ENCODE data around the gene FIGNL2.

FIGNL2 gene

GRCh38 chr12:51873251-51873994 lies 24.9 kb upstream of the FIGNL2 start:
- no peak for DNase-seq

DNA sequence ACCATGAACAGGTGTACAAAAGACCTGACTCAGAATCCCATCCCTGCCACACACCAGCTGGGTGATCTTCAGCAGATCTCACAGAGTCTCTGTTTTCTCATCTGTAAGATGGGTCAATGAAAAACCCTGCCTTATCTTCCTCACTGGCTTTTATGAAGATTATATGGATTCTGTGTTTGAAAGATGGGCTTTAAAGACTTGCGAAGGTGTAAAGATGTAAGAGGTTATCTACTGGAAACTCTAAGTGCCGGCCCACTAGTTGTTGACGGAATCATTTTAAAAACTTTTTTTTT lies 24.1 kb upstream of the FIGNL2 start:
- no peak for DNase-seq

DNA sequence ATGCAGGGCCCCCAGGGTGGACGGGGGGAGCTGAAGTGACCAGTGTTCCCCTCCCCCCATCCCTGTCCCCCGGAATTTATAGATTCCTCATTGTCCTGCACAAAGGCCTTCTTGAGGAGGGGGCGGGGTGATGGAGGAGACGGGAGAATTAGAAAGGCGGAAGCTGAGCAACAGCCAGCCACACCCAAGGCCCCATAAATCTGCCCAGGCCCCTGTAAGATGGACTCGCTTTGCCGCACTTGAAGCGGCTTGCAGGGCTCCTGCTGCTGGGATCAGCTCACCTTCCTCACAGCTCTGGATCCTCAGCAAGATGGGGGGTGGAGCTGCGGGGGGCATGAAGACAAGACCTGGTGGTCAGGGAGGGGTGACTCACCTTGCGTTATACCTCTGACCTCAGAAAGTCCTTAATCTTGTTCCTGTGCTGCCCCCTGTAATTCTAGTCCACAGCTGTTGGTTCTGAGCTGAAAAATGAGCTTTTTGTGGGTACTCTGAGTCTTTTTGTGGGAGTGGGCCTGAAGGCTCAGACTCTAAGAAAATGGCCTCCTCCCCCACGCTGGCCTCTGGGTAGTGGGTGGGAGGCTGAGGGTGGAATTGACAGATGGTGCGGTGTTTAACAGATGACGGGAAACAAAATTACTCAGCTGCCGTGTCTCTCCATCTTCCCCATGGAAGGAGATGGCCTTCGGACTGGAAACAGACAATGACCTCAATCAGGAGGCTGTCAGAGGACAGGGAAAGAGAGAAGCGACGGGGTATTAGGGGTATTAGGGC lies 23.6 kb upstream of the FIGNL2 start:
- DNase-seq = no peak

- DNase-seq = no peak
Observed at GRCh38 chr12:51871126-51871525, 22.6 kb upstream of the FIGNL2 start.

DNA sequence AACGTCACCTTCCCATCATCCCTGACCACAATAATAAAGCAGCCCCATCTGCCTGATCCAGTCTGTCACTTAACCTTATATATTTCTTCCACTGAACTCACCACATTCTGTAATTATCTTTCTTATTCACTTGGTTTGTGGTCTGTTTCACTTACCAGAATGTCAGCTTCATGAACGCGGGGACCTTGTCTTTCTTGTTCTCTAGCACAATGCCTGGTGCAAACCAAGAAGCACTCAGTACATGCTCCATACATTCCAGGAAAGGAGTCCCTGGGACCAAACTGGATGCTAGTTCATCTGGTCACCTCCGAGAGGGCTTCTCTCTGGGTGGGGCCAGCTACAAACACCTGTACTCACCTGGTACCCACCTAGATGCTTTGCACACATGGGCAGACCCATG lies 22.0 kb upstream of the FIGNL2 start:
- no peak for DNase-seq

DNA sequence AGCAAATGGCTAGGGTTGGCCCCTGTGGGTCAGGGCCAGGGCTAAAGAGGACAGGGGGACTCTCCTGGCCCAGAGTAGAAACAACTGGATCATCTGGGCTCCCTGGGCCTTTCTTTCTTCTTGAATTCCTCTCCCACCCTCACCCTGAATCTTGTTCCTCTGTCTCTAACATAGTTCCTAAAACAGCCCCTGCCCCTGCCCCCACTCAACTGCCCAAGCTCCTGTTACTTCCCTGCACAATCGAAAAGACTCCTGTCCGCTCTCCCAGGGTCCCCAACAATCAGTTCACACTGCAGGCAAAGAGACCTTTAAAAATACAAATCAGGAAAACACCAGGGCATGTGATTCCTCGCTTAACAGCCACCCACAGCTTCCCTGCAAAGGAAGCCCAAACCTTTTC lies 21.4 kb upstream of the FIGNL2 start:
- DNase-seq = no peak

DNA sequence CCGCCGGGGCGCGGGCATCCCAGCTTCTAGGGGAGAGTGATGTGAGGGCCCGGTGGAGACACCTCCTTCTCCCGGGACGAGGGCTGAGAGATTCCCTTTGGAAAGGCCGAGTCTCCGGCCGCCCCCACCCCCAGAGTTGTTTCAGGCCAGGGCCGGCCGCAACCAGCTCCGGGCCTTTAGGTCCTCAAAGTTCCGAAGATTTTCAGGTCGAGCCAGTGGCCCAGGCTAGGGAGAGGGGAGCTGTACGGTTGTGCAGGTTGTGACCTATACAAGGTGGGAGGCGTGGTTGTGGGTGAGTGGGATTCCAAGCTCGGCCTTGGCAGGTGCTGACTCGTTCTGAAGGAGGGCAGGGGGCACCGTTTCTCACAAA lies 21.0 kb upstream of the FIGNL2 start:
- peak; percentile 35 for DNase-seq

DNA sequence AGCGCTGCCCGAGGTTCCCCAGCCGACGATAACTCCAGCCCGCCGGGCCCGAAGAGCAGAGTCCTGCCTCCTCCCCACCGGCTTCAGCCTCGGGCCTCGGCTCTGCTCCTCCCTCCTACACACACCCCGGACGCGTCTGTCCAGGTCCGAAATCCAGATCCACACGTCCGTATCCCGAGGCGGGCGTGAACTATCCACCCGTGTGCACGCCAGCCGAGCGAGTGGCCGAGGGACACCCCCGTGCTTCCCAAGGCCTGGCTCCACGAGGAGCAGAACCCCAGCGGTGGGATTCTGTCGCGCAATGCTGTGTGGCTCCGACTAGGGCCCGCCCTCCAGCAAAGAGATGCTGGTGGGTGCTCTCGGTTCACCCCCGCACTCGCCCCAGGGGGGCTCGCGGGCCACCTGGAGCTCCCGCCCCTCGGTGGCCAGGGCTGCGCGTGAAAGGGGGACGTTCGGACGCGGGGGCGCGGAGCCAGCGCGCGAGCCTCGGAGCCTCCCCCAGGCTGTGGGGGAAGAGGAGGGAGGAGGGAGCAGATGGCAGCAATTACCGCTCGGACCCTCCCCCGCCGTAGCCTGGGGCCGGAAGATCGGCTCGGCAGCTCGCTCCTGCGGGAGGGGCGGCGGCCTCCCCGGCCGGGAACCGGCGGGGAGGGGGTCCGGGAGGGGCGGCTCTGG lies 20.4 kb upstream of the FIGNL2 start:
- peak; percentile 60 for DNase-seq

- no peak for DNase-seq
Observed at GRCh38 chr12:51867796-51868428, 19.4 kb upstream of the FIGNL2 start.

- no peak for DNase-seq
Observed at GRCh38 chr12:51867371-51867770, 18.9 kb upstream of the FIGNL2 start.

- DNase-seq = peak; percentile 50
Observed at GRCh38 chr12:51866762-51867161, 18.2 kb upstream of the FIGNL2 start.

DNA sequence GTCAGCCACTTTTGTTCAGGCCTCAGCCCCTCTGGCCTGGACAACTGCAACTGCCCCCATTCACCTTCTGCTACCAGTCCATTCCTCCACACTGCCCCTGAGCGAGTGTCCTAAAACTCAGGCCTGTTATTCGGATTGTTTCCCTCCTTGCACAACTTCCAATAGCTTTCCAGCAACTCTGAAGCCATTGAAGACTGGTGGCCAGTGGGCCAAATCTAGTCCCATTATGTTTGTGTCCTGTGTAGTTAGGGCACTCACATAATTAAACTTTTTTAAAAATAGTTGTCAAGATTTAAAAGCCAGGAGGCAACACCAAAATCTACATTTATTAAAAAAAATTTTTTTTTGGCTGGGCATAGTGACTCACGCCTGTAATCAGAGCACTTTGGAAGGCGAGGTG lies 17.8 kb upstream of the FIGNL2 start:
- no peak for DNase-seq

DNA sequence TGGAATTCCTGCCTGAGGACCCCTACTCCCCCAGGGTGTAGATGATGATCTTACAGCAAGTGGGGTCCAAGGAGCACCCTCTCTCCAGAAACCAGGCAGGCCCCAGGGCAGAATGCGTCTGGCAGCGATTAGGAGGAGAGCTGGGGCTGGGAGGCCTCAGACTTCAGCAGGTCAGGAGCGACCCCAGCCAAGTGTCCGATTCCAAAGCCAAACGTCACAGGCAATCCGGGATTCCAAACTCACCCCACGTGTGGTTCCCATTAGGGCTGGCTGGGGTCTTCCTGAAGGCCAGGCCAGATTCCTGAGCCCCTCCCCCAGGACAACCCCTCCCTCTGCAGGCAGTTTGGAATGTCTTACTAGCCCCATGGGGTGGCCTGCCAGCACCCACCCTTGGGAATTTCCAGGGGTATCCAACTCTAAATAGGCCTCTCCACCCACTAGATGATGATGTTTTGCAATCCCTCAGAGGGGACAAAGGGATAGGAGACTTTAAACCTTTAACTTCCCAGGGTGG lies 17.3 kb upstream of the FIGNL2 start:
- no peak for DNase-seq

DNA sequence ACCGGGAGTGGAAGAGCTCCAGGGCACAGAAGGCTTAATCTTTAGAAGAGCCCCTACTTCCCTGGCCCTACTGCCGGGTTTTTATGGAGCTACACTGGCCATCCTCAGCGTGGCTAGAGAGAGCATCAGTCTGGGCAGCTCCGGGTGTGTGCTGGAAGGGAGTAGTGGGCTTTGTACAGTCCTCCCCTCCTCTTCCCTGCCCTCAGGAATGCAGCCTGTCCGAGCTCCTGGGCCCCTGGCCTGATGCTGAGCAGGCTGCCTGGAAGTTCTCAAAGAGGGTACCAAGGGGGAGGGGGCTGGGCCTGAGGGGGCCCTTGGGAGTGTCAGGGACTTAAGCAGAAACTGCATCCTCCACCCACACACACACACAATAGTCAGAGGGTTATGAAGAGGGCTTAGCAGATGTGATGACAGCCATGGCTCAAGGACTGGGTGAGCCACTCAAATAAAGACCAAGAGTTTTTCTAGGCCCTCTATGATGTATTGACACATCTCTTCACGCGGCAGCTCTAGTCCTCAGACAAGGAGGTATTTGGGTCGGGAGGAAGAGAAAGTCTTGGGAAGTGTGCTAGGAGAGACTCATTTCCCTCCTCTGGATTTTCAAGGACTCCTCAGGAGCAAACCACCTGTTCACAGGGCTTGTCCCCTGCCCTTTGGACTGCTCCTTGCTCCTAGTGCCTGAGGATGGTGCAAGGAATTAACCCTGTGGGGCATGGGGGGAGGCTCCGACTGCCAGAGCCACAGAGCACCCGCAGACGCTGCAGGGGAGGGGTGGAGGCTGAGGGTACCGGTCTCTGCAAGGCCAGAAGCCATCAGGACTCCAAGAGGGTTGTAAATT lies 16.5 kb upstream of the FIGNL2 start:
- peak; percentile 29 for DNase-seq

DNA sequence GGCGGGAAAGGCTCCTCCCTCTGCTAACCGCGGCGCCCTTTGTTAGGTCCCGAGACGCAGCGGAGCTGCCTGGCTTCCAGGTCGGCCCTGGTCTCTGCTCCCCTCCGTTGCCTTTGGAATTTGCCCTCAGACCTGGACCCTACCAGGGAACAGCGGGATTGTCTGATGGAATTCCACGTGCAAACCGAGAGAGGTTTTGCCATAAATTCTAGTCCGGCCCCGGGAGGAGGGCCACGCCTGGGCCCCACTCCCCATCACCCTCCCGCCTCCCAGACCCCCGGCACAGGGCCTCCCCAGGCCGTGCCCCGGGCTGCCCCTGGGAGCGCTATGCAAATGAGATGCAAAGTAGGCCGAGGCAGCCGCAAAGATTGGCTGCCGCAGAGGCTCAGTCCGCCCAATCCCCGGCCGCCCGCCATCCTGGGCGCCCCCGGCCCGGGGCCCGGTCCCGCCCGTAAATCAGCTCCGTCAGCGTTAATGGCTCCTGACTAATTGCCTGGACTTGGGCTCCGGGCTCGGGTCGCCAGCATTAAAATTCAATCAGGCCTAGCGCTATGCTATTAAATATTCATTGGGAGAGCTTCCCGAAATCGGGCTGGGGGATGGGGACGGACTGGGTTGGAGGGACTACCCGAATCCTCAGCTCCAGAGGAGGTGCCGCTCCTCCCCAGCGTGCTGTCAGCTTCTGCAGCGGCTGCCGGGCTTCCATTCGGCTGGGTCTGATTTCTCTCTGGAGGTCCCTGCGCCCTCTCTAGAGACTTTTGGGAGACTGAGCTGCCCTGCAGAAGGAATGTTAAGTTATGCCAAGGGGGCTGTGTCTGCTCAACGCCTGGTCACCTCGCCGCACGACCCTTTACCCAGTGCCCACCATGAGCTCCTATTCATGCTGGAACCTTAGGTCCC lies 15.7 kb upstream of the FIGNL2 start:
- peak; percentile 71 for DNase-seq

DNA sequence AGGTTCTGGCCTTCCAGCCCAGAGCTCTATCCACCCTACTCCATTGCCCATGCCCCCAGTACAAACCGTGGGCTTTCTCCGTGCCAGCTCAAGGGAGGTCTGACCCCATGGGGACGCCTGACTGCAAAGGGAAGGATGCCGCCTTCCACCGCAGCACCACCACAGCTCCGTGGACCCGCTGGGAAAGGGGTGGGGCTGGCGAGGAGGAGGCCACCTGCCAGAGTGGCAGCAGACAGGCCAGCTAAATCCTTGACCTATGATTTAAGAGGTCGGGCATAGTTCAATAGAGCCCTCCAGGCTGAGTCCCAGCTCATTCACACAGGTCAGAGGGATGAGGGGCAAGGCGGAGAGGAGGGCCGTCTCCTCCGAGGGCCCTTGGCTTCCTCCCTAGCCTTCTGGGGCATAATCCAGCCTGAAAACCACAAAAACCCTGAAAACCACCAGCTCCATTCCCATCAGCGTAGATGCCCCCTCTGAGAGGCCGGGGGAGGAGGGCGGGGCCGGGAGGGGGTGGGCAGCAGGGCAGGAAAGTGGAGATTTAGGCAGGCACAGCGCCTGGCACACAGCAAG lies 14.9 kb upstream of the FIGNL2 start:
- peak; percentile 53 for DNase-seq

DNA sequence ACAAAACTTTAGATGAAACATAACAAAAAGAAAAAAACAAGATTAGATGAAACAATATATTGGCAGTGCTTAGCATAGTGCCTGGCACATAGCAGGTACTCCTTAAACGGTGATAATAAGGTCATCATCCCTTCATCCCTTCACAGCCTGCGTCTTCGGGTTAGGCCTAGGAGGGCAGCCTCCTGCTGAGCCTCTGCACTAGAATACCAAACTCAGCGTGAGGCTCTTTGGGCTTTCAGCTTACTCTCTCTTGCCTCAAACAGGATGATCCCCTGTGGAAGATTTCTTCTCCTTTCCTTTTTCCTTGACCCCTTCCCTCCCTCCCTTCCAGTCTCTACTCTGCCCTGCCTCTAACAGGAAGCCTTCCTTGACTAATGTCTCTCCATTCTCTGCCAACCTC lies 14.4 kb upstream of the FIGNL2 start:
- peak; percentile 37 for DNase-seq

DNA sequence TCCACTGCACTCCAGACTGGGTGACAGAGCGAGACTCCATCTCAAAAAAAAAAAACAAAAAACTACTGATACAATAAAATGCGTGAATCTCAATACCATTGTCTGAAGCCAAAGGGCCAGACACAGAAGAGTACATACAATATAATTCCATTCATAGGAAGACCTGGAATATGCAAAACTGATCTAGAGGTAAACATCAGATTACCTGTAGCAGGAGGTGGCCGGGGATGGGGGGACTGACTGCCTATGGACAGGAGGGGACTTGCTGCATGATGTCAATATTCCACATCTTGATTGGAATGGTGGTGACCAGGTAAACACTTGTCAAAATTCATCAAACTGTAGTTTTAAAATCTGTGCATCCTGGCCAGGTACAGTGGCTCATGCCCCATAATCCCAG lies 12.5 kb upstream of the FIGNL2 start:
- no peak for DNase-seq

GRCh38 chr12:51855586-51856428 lies 7.3 kb upstream of the FIGNL2 start:
- no peak for DNase-seq

Data from DMS53 (cell line).